Measurements from ENCODE around the gene COQ6.
A peak's percentile ranks its signal among the peaks of the same experiment; 100 is the strongest.
"Not testable (repeated sequence)": the region's sequence is repeated elsewhere in the genome, so short reads cannot be mapped to it uniquely, and the experiment has no call there.

COQ6 gene

DNA sequence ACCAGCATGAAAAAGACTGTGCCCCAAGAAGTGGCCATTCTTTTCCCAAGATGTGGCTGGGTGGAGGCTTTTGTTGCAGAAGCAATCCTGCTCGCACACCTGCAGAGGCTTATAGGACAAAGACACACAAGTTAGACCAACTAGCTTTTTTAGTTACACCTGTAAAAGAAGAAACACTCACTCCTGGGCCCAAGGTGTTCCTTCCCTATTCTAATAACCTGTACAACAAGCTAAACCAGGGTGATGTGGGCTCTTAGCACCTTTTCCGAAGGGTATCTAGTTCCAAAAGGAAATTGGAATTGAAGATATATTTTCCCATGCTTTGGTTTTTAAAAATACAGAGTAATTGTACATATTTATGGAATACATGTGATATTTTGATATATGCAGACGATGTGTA lies 38.0 kb downstream of the COQ6 start:
- DNase-seq (ENCODE audit: low read depth) = no peak

DNA sequence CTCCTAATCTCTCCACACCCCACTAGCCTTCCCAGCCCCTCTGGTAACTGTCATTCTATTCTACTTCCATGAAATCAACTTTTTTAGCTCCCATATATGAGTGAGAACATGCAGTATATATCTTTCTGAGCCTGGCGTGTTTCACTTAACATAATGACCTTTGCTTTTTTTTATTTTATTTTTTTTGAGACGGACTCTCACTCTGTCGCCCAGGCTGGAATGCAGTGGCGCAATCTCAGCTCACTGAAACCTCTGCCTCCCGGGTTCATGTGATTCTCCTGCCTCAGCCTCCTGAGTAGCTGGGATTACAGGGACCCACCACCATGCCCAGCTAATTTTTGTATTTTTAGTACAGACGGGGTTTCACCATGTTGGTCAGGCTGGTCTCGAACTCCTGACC lies 38.6 kb downstream of the COQ6 start:
- DNase-seq (ENCODE audit: low read depth) = peak; percentile 11

- DNase-seq (ENCODE audit: low read depth) = peak; percentile 17
Measured at GRCh38 chr14:73991092-73991491, 41.0 kb downstream of the COQ6 start.

- DNase-seq (ENCODE audit: low read depth) = not testable (repeated sequence)
Measured at GRCh38 chr14:73994926-73995325, 44.8 kb downstream of the COQ6 start.

- no peak for DNase-seq (ENCODE audit: low read depth)
Measured at GRCh38 chr14:73995977-73996378, 45.9 kb downstream of the COQ6 start.

GRCh38 chr14:73996731-73997107 lies 46.6 kb downstream of the COQ6 start:
- no peak for DNase-seq (ENCODE audit: low read depth)

GRCh38 chr14:73997108-73997943 lies 47.2 kb downstream of the COQ6 start:
- DNase-seq (ENCODE audit: low read depth) = no peak

GRCh38 chr14:73997944-73998447 lies 47.9 kb downstream of the COQ6 start:
- DNase-seq (ENCODE audit: low read depth) = no peak

DNA sequence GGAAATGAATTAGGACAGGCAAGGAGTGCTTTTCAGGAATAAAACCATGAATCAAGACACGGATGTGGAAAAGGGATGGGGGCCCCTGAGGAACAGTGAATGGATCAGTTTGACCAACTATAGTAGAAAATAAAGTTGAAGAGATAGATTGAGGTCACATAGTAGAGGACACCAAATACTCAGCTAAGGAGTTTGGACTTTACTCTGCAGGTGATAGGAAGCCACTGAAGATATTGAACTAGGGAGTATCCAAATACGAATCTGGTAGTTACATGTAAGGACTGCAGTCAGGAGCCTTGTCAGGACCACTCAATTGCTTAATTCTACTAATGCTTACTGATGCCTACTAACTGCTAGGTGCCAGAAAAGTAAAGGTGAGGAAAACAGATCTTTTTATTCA lies 48.6 kb downstream of the COQ6 start:
- DNase-seq (ENCODE audit: low read depth) = no peak

DNA sequence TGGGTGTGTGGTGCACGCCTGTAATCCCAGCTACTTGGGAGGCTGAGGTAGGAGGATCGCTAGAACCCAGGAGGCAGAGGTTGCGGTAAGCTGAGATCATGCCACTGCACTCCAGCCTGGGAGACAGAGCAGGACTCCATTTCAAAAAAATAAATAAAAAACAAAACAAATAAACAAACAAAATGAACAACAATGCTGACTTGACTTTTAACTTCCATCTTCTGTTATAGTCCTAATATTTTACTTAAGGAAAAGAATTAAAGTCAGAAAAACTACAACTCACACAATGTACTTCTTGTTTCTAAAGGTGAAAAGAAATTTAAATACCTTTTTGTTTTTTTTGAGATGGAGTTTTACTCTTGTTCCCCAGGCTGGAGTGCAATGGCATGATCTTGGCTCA lies 55.6 kb downstream of the COQ6 start:
- not testable (repeated sequence) for DNase-seq (ENCODE audit: low read depth)

GRCh38 chr14:74008843-74009499 lies 58.9 kb downstream of the COQ6 start:
- DNase-seq (ENCODE audit: low read depth) = no peak
